Ovary (tissue), 3 donors: Measurements from ENCODE around the gene IFI6.

Experiments used
- CTCF ChIP-seq, 3 donors: fragments of 450-650 bp in 2 of 3; fragments of 200-600 bp in 1 of 3; IDR thresholded peaks; one replicate each; pipeline versions ENCODE4 v1.5.1 to v1.8.0; 2016 to 2022; ENCODE audit warnings: antibody characterized with exemption in 3 of 3, mild to moderate bottlenecking in 1 of 3
- POLR2A ChIP-seq: fragments of 450-650 bp; IDR thresholded peaks from one replicate; pipeline ENCODE4 v1.6.1; 2017; ENCODE audit warnings: antibody characterized with exemption, mild to moderate bottlenecking, moderate library complexity
- donor health status: DM: no; HTN: no; CAD: no.

GRCh38 chr1:27616441-27616840 lies 55.6 kb downstream of the IFI6 start:
- TF ChIP-seq CTCF (IDR thresholded peaks at IDR 0.05) (no peak), POLR2A (no peak)
